HG02759 (cell line): ENCODE results near the gene POLE4.

ENCODE experiments used
- ATAC-seq: cut with Tn5 transposase; IDR thresholded peaks from one replicate; pipeline ENCODE4 v1.9.1; 2021; ENCODE audit warnings: mild to moderate bottlenecking, moderate library complexity; ENCODE audit not compliant: unreplicated experiment

POLE4 gene

GRCh38 chr2:74985978-74986609 is 27.7 kb downstream of the POLE4 start:
- no peak for ATAC-seq

GRCh38 chr2:74991977-74992376 is 33.5 kb downstream of the POLE4 start:
- no peak for ATAC-seq

- no peak for ATAC-seq
Observed at GRCh38 chr2:74999468-74999867, 41.0 kb downstream of the POLE4 start.

DNA sequence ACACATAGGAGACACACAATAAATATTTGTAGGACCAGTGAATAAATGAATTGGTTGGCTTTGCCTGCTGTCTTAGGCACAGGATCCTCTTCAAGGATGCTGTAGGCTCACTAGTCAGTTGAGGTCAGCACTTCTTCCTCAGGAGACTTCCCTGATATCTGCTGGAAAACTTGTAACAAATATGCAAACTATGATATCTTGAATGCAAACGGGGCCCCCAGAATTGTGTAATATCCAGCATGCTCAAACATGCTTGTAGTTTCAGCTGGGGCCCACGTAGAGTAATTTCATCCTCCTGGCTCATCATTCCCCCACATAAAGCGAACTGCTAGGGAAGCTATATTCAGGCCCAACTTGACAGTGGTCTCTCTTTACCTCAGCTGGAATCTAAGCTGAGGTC is 43.6 kb downstream of the POLE4 start:
- no peak for ATAC-seq

- no peak for ATAC-seq
Observed at GRCh38 chr2:75003276-75003675, 44.8 kb downstream of the POLE4 start.

DNA sequence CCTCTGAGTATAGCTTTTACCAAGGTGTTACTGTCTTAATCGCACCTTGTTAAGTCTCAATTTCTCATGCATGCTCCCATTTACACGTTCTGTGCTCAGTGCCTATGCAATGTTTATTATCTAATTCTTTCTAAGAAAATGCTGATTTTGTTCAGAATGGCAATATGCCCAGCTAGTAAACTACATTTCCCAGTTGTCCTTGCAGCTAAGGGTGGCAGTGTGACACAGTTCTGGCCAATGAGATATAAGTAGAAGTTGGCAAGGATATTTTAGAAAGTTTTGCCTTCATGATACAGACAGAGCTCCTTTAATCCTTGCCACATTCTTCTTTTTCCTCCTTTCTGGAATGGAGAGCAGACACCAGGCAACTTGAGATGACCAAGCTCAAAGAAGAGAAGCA is 45.3 kb downstream of the POLE4 start:
- ATAC-seq = no peak

- ATAC-seq = no peak
Observed at GRCh38 chr2:75006041-75006440, 47.6 kb downstream of the POLE4 start.

DNA sequence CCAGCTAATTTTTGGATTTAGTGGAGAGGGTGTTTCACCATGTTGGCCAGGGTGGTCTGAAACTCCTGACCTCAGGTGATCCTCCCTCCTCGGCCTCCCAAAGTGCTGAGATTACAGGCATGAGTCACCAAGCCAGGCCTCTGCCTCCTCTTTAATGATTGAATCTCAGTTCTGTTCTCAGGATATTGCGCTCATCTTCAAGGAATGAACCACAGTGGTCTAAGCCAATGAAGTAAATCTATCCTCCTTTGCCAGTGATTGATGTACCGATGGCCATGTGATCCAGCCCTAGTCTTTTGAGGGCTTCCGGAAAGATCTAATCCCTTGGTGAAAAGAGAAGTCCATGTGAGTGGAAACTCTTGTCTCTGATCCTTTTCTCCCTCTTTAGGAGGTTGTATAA is 48.6 kb downstream of the POLE4 start:
- no peak for ATAC-seq

DNA sequence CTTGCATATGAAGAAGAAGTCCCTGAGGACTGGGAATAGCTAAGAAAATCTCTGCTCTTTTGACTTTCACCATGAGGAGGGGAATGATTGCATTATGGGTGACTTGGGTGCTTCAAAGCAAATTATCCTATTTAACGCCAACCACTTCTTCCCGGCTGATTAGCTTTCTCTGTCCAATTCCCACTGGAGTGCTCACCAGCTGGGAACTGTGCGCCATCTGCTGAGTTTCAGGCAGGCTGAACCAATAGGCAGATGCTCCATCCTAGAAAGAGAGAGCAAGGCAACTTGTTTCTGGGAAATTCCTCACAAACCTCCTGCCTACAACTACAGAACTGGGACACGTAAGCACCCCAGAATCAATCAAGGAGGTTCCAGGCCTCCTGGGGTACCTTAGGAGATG is 49.4 kb downstream of the POLE4 start:
- no peak for ATAC-seq

- ATAC-seq = no peak
Observed at GRCh38 chr2:75010571-75010970, 52.1 kb downstream of the POLE4 start.

- no peak for ATAC-seq
Observed at GRCh38 chr2:75012080-75012479, 53.6 kb downstream of the POLE4 start.

DNA sequence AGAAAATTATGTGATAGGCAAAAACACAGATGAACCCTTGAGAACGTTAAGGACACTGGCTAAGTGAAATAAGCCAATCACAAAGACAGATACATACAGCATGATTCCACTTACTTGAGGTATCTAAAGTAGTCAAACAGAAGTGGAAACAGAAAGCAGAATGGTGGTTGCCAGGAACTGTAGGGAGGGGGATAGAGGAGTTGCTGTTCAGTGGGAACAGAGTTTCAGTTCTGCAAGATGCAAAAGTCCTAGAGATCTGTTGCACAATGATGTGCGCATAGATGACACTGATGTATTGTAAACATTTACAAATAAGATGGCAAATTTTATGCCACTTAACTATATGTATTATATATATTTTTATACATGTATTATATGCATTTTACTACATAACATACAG is 59.7 kb downstream of the POLE4 start:
- no peak for ATAC-seq
